Adipocyte (in vitro differentiated cells): Measurements from ENCODE around the gene BRCA2.

Experiments used
- DNase-seq: peaks from one replicate; pipeline ENCODE4 v3.0.0-alpha.2; 2015; ENCODE audit warnings: low read depth
- H3K27me3 ChIP-seq: replicated peaks from 2 replicates; pipeline ENCODE4 v1.7.0; 2013; ENCODE audit warnings: mild to moderate bottlenecking, low read length, moderate library complexity; ENCODE audit not compliant: control insufficient read depth, insufficient read depth
- H3K36me3 ChIP-seq: 2 replicates; pipeline ENCODE4 v1.7.0; 2013; ENCODE audit warnings: low read length, mild to moderate bottlenecking, moderate library complexity; ENCODE audit not compliant: control insufficient read depth, insufficient read depth, severe bottlenecking
- H3K4me1 ChIP-seq: 2 replicates; pipeline ENCODE4 v1.7.0; 2013; ENCODE audit warnings: mild to moderate bottlenecking, low read length, moderate library complexity; ENCODE audit not compliant: control insufficient read depth, insufficient read depth
- H3K4me3 ChIP-seq: 2 replicates; pipeline ENCODE4 v1.7.0; 2013; ENCODE audit warnings: mild to moderate bottlenecking, low read length, moderate library complexity
- H3K9ac ChIP-seq: 2 replicates; pipeline ENCODE4 v1.7.0; 2013; ENCODE audit warnings: mild to moderate bottlenecking, low read length, moderate library complexity
- H3K9me3 ChIP-seq: 2 replicates; pipeline ENCODE4 v1.7.0; 2013; ENCODE audit warnings: mild to moderate bottlenecking, low read length, moderate library complexity; ENCODE audit not compliant: control insufficient read depth

Gene BRCA2

GRCh38 chr13:32311188-32311897 is 4.0 kb upstream of the BRCA2 start:
- H3K27me3 ChIP-seq, result no peaks in the 10 kb centered on the region
- H3K4me3 ChIP-seq, result no peak overlapping the region
- no peak overlapping the region for H3K9ac ChIP-seq
- H3K36me3 ChIP-seq, result no peaks in the 10 kb centered on the region
- DNase-seq, result no peak
- H3K9me3 ChIP-seq, result no peaks in the 10 kb centered on the region
- H3K4me1 ChIP-seq, result peaks cover 12% of the 10 kb centered on the region

- Histone ChIP-seq H3K9me3 (no peaks in the 10 kb centered on the region), H3K4me3 (peak overlapping the region; percentile 86), H3K36me3 (no peaks in the 10 kb centered on the region), H3K4me1 (peaks cover 12% of the 10 kb centered on the region), H3K27me3 (no peaks in the 10 kb centered on the region), H3K9ac (peak overlapping the region; percentile 86)
- peak; percentile 64 for DNase-seq
Measured at GRCh38 chr13:32314271-32315237, 754 bp upstream of the BRCA2 start.

GRCh38 chr13:32316028-32316339 is 676 bp downstream of the BRCA2 start:
- H3K4me1 ChIP-seq, result peaks cover 9% of the 10 kb centered on the region
- no peaks in the 10 kb centered on the region for H3K27me3 ChIP-seq
- no peaks in the 10 kb centered on the region for H3K36me3 ChIP-seq
- H3K4me3 ChIP-seq, result peak overlapping the region; percentile 86
- no peak for DNase-seq
- H3K9me3 ChIP-seq, result no peaks in the 10 kb centered on the region
- H3K9ac ChIP-seq, result peak overlapping the region; percentile 86

GRCh38 chr13:32316501-32316900 is 1.2 kb downstream of the BRCA2 start:
- no peak for DNase-seq
- Histone ChIP-seq H3K9me3 (no peaks in the 10 kb centered on the region), H3K4me3 (peak overlapping the region; percentile 86), H3K9ac (peak overlapping the region; percentile 86), H3K27me3 (no peaks in the 10 kb centered on the region), H3K36me3 (no peaks in the 10 kb centered on the region), H3K4me1 (peaks cover 9% of the 10 kb centered on the region)

GRCh38 chr13:32317716-32318465 is 2.6 kb downstream of the BRCA2 start:
- H3K4me3 ChIP-seq, result no peak overlapping the region
- H3K36me3 ChIP-seq, result no peaks in the 10 kb centered on the region
- no peaks in the 10 kb centered on the region for H3K9me3 ChIP-seq
- no peaks in the 10 kb centered on the region for H3K27me3 ChIP-seq
- DNase-seq, result no peak
- peaks cover 9% of the 10 kb centered on the region for H3K4me1 ChIP-seq
- no peak overlapping the region for H3K9ac ChIP-seq

- H3K4me1 ChIP-seq, result peaks cover 16% of the 10 kb centered on the region
- no peak for DNase-seq
- no peak overlapping the region for H3K9ac ChIP-seq
- H3K36me3 ChIP-seq, result no peaks in the 10 kb centered on the region
- H3K4me3 ChIP-seq, result no peak overlapping the region
- no peaks in the 10 kb centered on the region for H3K27me3 ChIP-seq
- H3K9me3 ChIP-seq, result no peaks in the 10 kb centered on the region
Measured at GRCh38 chr13:32320528-32320927, 5.2 kb downstream of the BRCA2 start.

GRCh38 chr13:32323912-32324311 is 8.6 kb downstream of the BRCA2 start:
- peaks cover 11% of the 10 kb centered on the region for H3K4me1 ChIP-seq
- no peak overlapping the region for H3K9ac ChIP-seq
- H3K4me3 ChIP-seq, result peak overlapping the region; percentile 24

GRCh38 chr13:32330441-32330840 is 15.1 kb downstream of the BRCA2 start:
- H3K9ac ChIP-seq, result no peak overlapping the region
- peak; percentile 60 for DNase-seq
- H3K4me1 ChIP-seq, result peaks cover 12% of the 10 kb centered on the region
- H3K36me3 ChIP-seq, result no peaks in the 10 kb centered on the region
- peak overlapping the region; percentile 26 for H3K4me3 ChIP-seq
- no peaks in the 10 kb centered on the region for H3K27me3 ChIP-seq
- no peaks in the 10 kb centered on the region for H3K9me3 ChIP-seq

More at GRCh38 chr13:32323912-32324311, 8.6 kb downstream of the BRCA2 start:
- Histone ChIP-seq H3K27me3 (no peaks in the 10 kb centered on the region), H3K9me3 (no peaks in the 10 kb centered on the region), H3K36me3 (no peaks in the 10 kb centered on the region)
- peak; percentile 62 for DNase-seq

GRCh38 chr13:32334671-32335070 is 19.4 kb downstream of the BRCA2 start:
- DNase-seq, result peak; percentile 29
- Histone ChIP-seq H3K9ac (no peak overlapping the region), H3K9me3 (no peaks in the 10 kb centered on the region), H3K4me1 (peaks cover 21% of the 10 kb centered on the region), H3K27me3 (no peaks in the 10 kb centered on the region), H3K4me3 (no peak overlapping the region), H3K36me3 (no peaks in the 10 kb centered on the region)

GRCh38 chr13:32340914-32341313 is 25.6 kb downstream of the BRCA2 start:
- no peaks in the 10 kb centered on the region for H3K27me3 ChIP-seq
- H3K9me3 ChIP-seq, result no peaks in the 10 kb centered on the region
- H3K36me3 ChIP-seq, result no peaks in the 10 kb centered on the region
- peaks cover 9% of the 10 kb centered on the region for H3K4me1 ChIP-seq
- no peak overlapping the region for H3K9ac ChIP-seq
- DNase-seq, result no peak
- H3K4me3 ChIP-seq, result no peak overlapping the region

- Histone ChIP-seq H3K27me3 (no peaks in the 10 kb centered on the region), H3K4me3 (no peak overlapping the region), H3K9me3 (no peaks in the 10 kb centered on the region), H3K9ac (no peak overlapping the region), H3K36me3 (no peaks in the 10 kb centered on the region), H3K4me1 (no peaks in the 10 kb centered on the region)
- no peak for DNase-seq
Measured at GRCh38 chr13:32347651-32348050, 32.3 kb downstream of the BRCA2 start.
